Activated CD4-positive, alpha-beta T cell treated with anti-CD3 and anti-CD28 coated beads for 48 hours (primary cell): ENCODE data around the gene CLCN5.
A peak's percentile ranks its signal among the peaks of the same experiment; 100 is the strongest.

Experiments used
- DNase-seq: peaks from one replicate; pipeline ENCODE4 v3.0.0-alpha.2; 2020

Gene CLCN5

GRCh38 chrX:49922291-49923241, at the start of gene CLCN5:
CLCN5 (plus strand) TSS chrX:49922596; CDS start chrX:49925299, 2,703 bp downstream.
- DNase-seq = peak; percentile 94

GRCh38 chrX:49876750-49877149, 45.6 kb upstream of the CLCN5 start:
- peak; percentile 24 for DNase-seq

GRCh38 chrX:49877397-49878101, 44.8 kb upstream of the CLCN5 start:
- DNase-seq = no peak

- DNase-seq = no peak
Measured at GRCh38 chrX:49878128-49878833, 44.1 kb upstream of the CLCN5 start.

GRCh38 chrX:49878834-49879655, 43.4 kb upstream of the CLCN5 start, which contains the start of gene USP27X:
USP27X (plus strand) TSS chrX:49879484; CDS start chrX:49880308, 824 bp downstream.
- DNase-seq = peak; percentile 67

- no peak for DNase-seq
Measured at GRCh38 chrX:49879656-49880277, 42.6 kb upstream of the CLCN5 start.

GRCh38 chrX:49880668-49881067, 41.7 kb upstream of the CLCN5 start:
- DNase-seq = no peak

- DNase-seq = peak; percentile 71
Measured at GRCh38 chrX:49884290-49884862, 38.0 kb upstream of the CLCN5 start.

GRCh38 chrX:49892542-49892941, 29.9 kb upstream of the CLCN5 start:
- DNase-seq = no peak

GRCh38 chrX:49896951-49897350, 25.4 kb upstream of the CLCN5 start:
- DNase-seq = no peak

- no peak for DNase-seq
Measured at GRCh38 chrX:49901048-49901447, 21.3 kb upstream of the CLCN5 start.

GRCh38 chrX:49910344-49910743, 12.1 kb upstream of the CLCN5 start:
- no peak for DNase-seq

GRCh38 chrX:49912086-49912485, 10.3 kb upstream of the CLCN5 start:
- DNase-seq = no peak

- no peak for DNase-seq
Measured at GRCh38 chrX:49912861-49913260, 9.5 kb upstream of the CLCN5 start.

GRCh38 chrX:49915361-49916222, 6.8 kb upstream of the CLCN5 start:
- DNase-seq = peak; percentile 37

- DNase-seq = peak; percentile 25
Measured at GRCh38 chrX:49919617-49920016, 2.8 kb upstream of the CLCN5 start.

GRCh38 chrX:49921109-49921508, 1.3 kb upstream of the CLCN5 start:
- DNase-seq = no peak

- no peak for DNase-seq
Measured at GRCh38 chrX:49925176-49925575, 2.8 kb downstream of the CLCN5 start.

- DNase-seq = no peak
Measured at GRCh38 chrX:49930039-49930438, 7.6 kb downstream of the CLCN5 start.

GRCh38 chrX:49932791-49933190, 10.4 kb downstream of the CLCN5 start:
- DNase-seq = no peak
